HEK293 (cell line): Measurements from ENCODE around the gene XBP1.

Experiments used
- CTCF ChIP-seq: fragments of 450-650 bp; formaldehyde crosslinking; IDR thresholded peaks from 2 replicates; pipeline ENCODE4 v1.5.1; 2016; ENCODE audit warnings: missing biosample characterization, missing genetic modification characterization
- GFI1B ChIP-seq: fragments of 450-650 bp; formaldehyde crosslinking; IDR thresholded peaks from 2 replicates; pipeline ENCODE4 v1.5.1; 2016; ENCODE audit warnings: missing biosample characterization, missing genetic modification characterization
- MYNN ChIP-seq: fragments of 450-650 bp; formaldehyde crosslinking; IDR thresholded peaks from 2 replicates; pipeline ENCODE4 v1.5.1; 2016; ENCODE audit warnings: missing biosample characterization, missing genetic modification characterization, borderline replicate concordance
- OSR2 ChIP-seq: fragments of 450-650 bp; formaldehyde crosslinking; IDR thresholded peaks from 2 replicates; pipeline ENCODE4 v1.5.1; 2016; ENCODE audit warnings: missing biosample characterization, missing genetic modification characterization
- REST ChIP-seq: fragments of 450-650 bp; formaldehyde crosslinking; IDR thresholded peaks from 2 replicates; pipeline ENCODE4 v1.5.1; 2016; ENCODE audit warnings: missing biosample characterization, missing genetic modification characterization
- YY1 ChIP-seq: fragments of 450-650 bp; formaldehyde crosslinking; IDR thresholded peaks from 2 replicates; pipeline ENCODE4 v1.5.1; 2018; ENCODE audit warnings: missing biosample characterization, missing genetic modification characterization
- ZBTB8A ChIP-seq: fragments of 450-650 bp; formaldehyde crosslinking; IDR thresholded peaks from 2 replicates; pipeline ENCODE4 v1.5.1; 2016; ENCODE audit warnings: missing biosample characterization, missing genetic modification characterization
- ZNF155 ChIP-seq: fragments of 450-650 bp; formaldehyde crosslinking; IDR thresholded peaks from 2 replicates; pipeline ENCODE4 v1.5.1; 2016; ENCODE audit warnings: missing biosample characterization, missing genetic modification characterization
- ZNF274 ChIP-seq, 2 experiments: fragments of 200-500 bp in 1 of 2; fragments of 450-650 bp in 1 of 2; sonication (Bioruptor generic) in 1 of 2; formaldehyde crosslinking in 1 of 2; IDR thresholded peaks; 2 replicates each; pipeline versions ENCODE4 v1.5.1 to v1.6.1; 2014 to 2016; ENCODE audit warnings: borderline replicate concordance in 1 of 2, inconsistent platforms in 1 of 2, low read length in 1 of 2, missing biosample characterization in 1 of 2, missing genetic modification characterization in 1 of 2
- TF ChIP-seq, protein P1 (sequence below): fragments of 450-650 bp; formaldehyde crosslinking; IDR thresholded peaks from 2 replicates; pipeline ENCODE4 v1.5.1; 2016; ENCODE audit warnings: missing biosample characterization, missing genetic modification characterization

DNA sequence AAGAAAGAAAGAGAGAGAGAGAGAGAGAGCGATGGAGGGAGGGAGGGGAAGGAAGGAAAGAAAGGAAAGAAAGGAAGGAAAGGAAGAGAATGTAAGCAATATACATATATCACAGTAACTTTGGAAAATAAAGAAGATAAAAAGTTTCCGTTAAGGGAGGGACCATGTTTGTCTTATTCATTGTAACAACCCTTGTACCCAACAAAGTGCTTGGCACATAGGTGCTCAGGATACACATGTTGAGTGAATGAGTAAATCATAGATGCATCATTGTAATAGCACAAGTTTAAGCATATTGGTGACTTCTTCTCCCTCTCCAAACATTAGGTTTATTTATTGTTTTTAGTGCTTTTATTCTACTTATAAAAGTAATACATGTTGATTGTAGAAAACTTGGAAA, 43.3 kb upstream of the XBP1 start:
- TF ChIP-seq OSR2 (no peak), CTCF (tag by site-specific recombination) (no peak), REST (tag by site-specific recombination) (no peak), YY1 (tag by site-specific recombination) (no peak), ZBTB8A (tag by site-specific recombination) (no peak), ZNF274 (IDR thresholded peaks at IDR 0.05; ENCODE audit: low read length) (no peak), ZNF274 (tag by site-specific recombination; IDR thresholded peaks at IDR 0.05; ENCODE audit: borderline replicate concordance) (no peak), GFI1B (tag by site-specific recombination) (no peak), MYNN (tag by site-specific recombination) (no peak), ZNF155 (tag by site-specific recombination) (no peak)
- TF ChIP-seq, protein P1, sequence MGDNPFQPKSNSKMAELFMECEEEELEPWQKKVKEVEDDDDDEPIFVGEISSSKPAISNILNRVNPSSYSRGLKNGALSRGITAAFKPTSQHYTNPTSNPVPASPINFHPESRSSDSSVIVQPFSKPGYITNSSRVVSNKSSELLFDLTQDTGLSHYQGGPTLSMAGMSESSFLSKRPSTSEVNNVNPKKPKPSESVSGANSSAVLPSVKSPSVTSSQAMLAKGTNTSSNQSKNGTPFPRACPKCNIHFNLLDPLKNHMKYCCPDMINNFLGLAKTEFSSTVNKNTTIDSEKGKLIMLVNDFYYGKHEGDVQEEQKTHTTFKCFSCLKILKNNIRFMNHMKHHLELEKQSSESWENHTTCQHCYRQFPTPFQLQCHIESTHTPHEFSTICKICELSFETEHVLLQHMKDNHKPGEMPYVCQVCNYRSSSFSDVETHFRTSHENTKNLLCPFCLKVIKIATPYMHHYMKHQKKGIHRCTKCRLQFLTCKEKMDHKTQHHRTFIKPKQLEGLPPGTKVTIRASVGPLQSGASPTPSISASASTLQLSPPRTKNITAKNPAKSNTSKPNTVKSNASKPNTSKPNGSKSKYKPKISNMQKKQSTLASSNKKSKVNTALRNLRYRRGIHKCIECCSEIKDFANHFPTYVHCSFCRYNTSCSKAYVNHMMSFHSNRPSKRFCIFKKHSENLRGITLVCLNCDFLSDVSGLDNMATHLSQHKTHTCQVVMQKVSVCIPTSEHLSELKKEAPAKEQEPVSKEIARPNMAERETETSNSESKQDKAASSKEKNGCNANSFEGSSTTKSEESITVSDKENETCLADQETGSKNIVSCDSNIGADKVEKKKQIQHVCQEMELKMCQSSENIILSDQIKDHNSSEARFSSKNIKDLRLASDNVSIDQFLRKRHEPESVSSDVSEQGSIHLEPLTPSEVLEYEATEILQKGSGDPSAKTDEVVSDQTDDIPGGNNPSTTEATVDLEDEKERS (tag by site-specific recombination), result no peak
